ENCODE data around the gene THTPA. TPM values are rescaled to one million over a fixed set of nuclear protein-coding genes. Genes with fewer than 3 reads are reported as not detected.

Gene THTPA
- total RNA-seq, 1 donor from 2014 or later, result 11.8 TPM

- Mint-ChIP-seq H3K36me3 (ENCODE audit: low read depth) (no peaks in the 10 kb centered on the region), H3K27ac (ENCODE audit: unreplicated experiment) (no peak overlapping the region), H3K27me3 (ENCODE audit: low read depth) (peaks cover 26% of the 10 kb centered on the region), H3K9me3 (ENCODE audit: low read depth) (no peaks in the 10 kb centered on the region), H3K4me1 (ENCODE audit: low read depth) (peaks cover 21% of the 10 kb centered on the region), H3K4me3 (ENCODE audit: unreplicated experiment) (peak overlapping the region; percentile 10)
- TF ChIP-seq CTCF (IDR thresholded peaks at IDR 0.05), result peak; percentile 65
- no peak for DNase-seq (ENCODE audit: low spot score)
Measured at GRCh38 chr14:23568600-23569331, 12.7 kb downstream of the THTPA start.

- H3K27ac Mint-ChIP-seq (ENCODE audit: unreplicated experiment), result no peak overlapping the region
- no peaks in the 10 kb centered on the region for H3K9me3 Mint-ChIP-seq (ENCODE audit: low read depth)
- DNase-seq (ENCODE audit: low spot score), result peak; percentile 52
- peaks cover 21% of the 10 kb centered on the region for H3K4me1 Mint-ChIP-seq (ENCODE audit: low read depth)
- H3K27me3 Mint-ChIP-seq (ENCODE audit: low read depth), result peaks cover 27% of the 10 kb centered on the region
- H3K4me3 Mint-ChIP-seq (ENCODE audit: unreplicated experiment), result no peak overlapping the region
- no peak for TF ChIP-seq CTCF (IDR thresholded peaks at IDR 0.05)
- H3K36me3 Mint-ChIP-seq (ENCODE audit: low read depth), result no peaks in the 10 kb centered on the region
Measured at GRCh38 chr14:23569443-23570151, 13.5 kb downstream of the THTPA start.

GRCh38 chr14:23570806-23571483 lies 14.9 kb downstream of the THTPA start:
- TF ChIP-seq CTCF (IDR thresholded peaks at IDR 0.05), result no peak
- Mint-ChIP-seq H3K9me3 (ENCODE audit: low read depth) (no peaks in the 10 kb centered on the region), H3K27ac (ENCODE audit: unreplicated experiment) (no peak overlapping the region), H3K4me3 (ENCODE audit: unreplicated experiment) (no peak overlapping the region), H3K27me3 (ENCODE audit: low read depth) (peaks cover 37% of the 10 kb centered on the region), H3K4me1 (ENCODE audit: low read depth) (peaks cover 21% of the 10 kb centered on the region), H3K36me3 (ENCODE audit: low read depth) (no peaks in the 10 kb centered on the region)
- DNase-seq (ENCODE audit: low spot score), result peak; percentile 77

GRCh38 chr14:23571701-23572523 lies 15.8 kb downstream of the THTPA start:
- no peaks in the 10 kb centered on the region for H3K36me3 Mint-ChIP-seq (ENCODE audit: low read depth)
- no peaks in the 10 kb centered on the region for H3K9me3 Mint-ChIP-seq (ENCODE audit: low read depth)
- no peak for TF ChIP-seq CTCF (IDR thresholded peaks at IDR 0.05)
- H3K27ac Mint-ChIP-seq (ENCODE audit: unreplicated experiment), result no peak overlapping the region
- H3K4me1 Mint-ChIP-seq (ENCODE audit: low read depth), result peaks cover 20% of the 10 kb centered on the region
- H3K4me3 Mint-ChIP-seq (ENCODE audit: unreplicated experiment), result no peak overlapping the region
- peak; percentile 62 for DNase-seq (ENCODE audit: low spot score)
- H3K27me3 Mint-ChIP-seq (ENCODE audit: low read depth), result peaks cover 44% of the 10 kb centered on the region

GRCh38 chr14:23572524-23572828 lies 16.4 kb downstream of the THTPA start:
- H3K9me3 Mint-ChIP-seq (ENCODE audit: low read depth), result no peaks in the 10 kb centered on the region
- peaks cover 47% of the 10 kb centered on the region for H3K27me3 Mint-ChIP-seq (ENCODE audit: low read depth)
- no peak overlapping the region for H3K27ac Mint-ChIP-seq (ENCODE audit: unreplicated experiment)
- DNase-seq (ENCODE audit: low spot score), result no peak
- H3K36me3 Mint-ChIP-seq (ENCODE audit: low read depth), result no peaks in the 10 kb centered on the region
- TF ChIP-seq CTCF (IDR thresholded peaks at IDR 0.05), result no peak
- peaks cover 16% of the 10 kb centered on the region for H3K4me1 Mint-ChIP-seq (ENCODE audit: low read depth)
- no peak overlapping the region for H3K4me3 Mint-ChIP-seq (ENCODE audit: unreplicated experiment)

All from chondrocyte (in vitro differentiated cells).